A549 treated with Mapracorat at 1 μM for 4 hours (cell line): ENCODE data around the gene ITGA4. TPM values are rescaled to one million over a fixed set of nuclear protein-coding genes. Genes with fewer than 3 reads are reported as not detected.

Experiments used
- total RNA-seq: library from RNA; stranded (reverse); fragments of 200-300 nt; extraction: Qiagen RNA extraction; gene quantifications from 5 replicates; pipeline ENCODE4 v1.2.3, GENCODE V29; 2022

Gene ITGA4
- total RNA-seq: 1.2 to 2.5 TPM (median 1.8 TPM) in 5 replicates

DNA sequence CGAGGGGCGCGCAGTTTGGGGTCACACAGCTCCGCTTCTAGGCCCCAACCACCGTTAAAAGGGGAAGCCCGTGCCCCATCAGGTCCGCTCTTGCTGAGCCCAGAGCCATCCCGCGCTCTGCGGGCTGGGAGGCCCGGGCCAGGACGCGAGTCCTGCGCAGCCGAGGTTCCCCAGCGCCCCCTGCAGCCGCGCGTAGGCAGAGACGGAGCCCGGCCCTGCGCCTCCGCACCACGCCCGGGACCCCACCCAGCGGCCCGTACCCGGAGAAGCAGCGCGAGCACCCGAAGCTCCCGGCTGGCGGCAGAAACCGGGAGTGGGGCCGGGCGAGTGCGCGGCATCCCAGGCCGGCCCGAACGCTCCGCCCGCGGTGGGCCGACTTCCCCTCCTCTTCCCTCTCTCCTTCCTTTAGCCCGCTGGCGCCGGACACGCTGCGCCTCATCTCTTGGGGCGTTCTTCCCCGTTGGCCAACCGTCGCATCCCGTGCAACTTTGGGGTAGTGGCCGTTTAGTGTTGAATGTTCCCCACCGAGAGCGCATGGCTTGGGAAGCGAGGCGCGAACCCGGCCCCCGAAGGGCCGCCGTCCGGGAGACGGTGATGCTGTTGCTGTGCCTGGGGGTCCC is at the start of gene ITGA4:
Gene ITGA4, plus strand, starts transcription at position 266 of the 620 bp plus-strand sequence. Its CDS starts 269 bp downstream, at position 535.

Other genes starting within 250 kb of the ITGA4 start
- 0.15 to 0.43 TPM (median 0.29 TPM) in 5 replicates for gene CERKL, start 199.7 kb downstream of the ITGA4 start, total RNA-seq
- gene NEUROD1, start 223.1 kb downstream of the ITGA4 start, total RNA-seq: not detected in 5 replicates